Stimulated activated CD8-positive, alpha-beta memory T cell treated with anti-CD3 and anti-CD28 coated beads, Interleukin-7, amount 100 ng/mL, for 48 hours (primary cell): Measurements from ENCODE around the gene CYP11A1.

Source experiments
- DNase-seq, 2 donors: peaks; one replicate each; pipeline ENCODE4 v3.0.0-alpha.2; 2020; ENCODE audit warnings: low read depth in 1 of 2; ENCODE audit errors: extremely low read depth in 1 of 2

Gene CYP11A1

DNA sequence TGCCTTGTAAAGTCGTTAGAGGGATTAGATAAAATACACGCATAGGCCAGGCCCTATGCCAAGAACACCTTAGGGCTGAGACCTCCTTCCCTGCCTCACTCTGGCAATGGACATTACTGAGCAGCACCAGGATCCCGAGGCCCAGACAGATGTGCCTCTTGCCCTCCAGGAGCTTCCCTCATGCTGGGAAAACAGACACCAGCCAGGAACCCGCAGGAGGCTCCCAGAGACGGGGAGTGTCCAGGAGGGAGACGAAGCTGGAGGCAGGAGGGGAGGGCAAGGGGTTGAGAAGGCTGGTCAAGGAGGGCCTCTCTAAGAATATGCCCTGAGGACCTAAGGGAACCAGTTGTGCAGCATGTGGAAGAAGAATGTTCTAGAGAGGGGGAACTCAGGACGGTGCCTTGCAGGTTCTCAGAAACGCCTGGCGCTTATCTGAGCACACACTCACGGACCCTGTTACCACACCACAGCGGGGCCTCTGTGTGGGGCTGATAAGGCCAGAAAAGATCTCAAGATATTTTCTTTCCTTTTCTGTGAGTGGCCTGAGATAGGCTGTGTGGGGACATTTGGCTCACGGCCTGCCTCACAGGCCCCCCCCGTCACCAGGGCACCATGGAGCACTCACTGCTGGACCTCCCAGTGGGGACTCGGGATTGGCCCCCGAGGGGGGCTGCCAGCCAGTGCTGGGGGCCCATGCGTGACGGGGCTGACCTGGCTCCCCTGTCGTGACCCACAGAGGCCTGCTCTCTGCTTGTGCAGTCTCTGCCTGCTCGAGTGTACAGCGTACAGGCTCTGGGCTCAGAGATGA, 22.0 kb upstream of the CYP11A1 start:
- no peak for DNase-seq

DNA sequence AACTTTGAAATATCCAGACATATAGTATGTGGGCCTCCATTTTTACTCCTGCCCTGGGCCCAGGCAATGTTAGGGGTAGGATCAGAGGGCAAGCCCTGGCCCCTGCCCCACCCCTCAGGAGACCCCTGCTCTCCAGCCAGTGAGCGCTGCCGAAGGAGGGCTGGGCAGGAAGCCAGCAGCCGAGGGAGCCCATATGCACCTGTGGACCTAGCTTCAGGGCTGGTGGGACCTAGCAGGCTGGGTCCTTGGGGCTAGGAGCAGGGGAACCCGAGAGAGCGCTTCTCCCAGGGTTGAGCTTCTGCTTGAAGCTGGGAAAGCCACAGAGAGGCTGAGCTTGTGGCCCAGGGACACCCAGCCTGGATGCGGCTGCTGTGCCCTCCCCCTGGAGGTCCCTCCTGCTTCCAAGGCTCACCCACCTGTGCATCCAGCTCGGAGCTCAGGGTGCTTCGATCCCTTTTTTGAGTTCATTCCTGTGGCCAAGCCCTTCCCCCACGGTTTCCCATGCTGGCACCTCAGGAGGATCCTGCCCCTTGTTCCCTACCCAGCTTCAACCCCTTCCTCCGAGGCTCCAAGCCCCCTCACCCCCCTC, 21.0 kb upstream of the CYP11A1 start:
- DNase-seq = no peak

DNA sequence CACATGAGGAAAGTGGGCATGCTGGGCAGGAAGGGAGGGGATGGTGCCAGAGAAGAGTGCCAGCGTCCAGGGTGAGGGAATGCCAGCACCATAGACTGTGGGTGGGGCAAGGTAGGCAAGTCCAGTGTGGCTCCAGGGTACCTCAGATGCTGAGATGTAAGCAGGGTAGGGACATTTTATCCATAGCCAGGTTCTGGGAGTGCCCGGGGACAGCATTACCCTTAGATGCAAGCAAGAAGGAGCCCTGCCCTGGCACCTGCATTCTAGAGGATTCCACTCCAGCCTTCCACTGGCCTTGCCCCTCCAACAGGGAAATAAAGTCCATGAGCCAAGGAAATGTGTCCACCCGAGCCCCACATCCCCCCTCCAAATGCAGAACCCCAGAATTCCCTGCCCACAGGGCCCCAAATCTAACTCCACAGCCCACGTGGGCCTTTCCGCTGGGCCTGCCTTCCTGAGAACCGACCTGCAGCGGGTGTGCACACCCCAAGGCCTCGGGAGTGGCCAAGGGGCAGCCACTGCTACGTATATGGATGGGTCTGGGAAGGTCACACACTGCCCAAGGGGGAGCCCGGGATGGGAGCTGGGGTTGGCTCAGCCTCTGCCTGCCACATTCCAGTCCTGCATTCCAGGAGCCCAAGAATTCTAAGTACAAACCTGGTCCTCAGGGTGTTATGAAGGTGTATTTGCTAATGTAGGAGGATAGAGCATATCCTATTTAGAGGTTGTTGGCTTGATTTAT, 20.3 kb upstream of the CYP11A1 start:
- no peak for DNase-seq

DNA sequence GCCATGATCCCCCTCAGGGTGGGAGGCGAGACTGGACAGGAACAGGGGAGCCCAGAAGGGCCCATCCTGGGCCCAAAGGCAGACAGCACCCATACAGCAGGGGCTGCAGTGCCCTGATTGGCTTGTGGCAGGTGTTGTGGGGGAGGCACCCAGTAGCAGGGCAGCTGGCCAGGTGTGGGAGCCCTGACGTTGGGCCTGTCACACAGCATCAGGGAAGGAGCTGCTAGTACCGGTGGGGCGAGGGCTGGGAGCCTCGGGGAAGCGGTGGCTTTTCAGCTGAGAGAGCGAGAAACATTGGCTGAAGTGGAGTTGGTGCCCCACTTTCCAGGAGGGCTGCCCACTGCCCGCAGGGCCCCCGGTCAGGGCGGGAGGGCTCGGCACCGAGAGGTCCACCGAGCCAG, 19.7 kb upstream of the CYP11A1 start:
- no peak for DNase-seq

DNA sequence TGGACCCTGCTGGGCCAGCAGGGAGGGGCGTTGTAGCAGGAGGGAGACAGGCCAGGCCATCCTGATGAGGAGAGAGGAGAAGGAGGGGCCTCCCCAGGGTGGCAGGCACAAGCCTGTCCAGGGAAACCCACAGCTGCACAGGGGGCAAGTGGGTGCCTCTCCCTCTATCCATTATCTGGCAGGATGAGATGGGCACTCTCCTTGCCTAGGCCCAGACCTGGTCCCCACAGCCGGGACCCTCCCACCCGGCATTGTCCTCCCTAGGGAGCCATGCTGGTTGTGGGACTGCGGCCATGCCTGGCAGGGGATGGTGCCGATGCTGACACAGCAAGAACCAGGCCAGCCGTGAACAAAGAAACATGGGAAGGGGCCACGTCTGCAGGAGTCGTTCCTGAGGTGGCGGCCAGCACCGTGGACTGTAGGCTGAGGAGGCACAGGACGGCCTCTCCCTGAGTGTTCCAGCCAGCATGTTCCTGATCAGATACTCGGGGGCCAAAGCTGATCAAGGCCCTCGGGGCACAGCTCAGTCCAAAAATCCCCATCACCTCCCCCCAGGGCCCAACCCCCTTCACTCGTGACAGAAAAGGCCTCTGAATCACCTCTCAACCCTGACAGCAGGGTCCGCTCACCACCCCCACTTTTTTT, 19.2 kb upstream of the CYP11A1 start:
- no peak for DNase-seq

DNA sequence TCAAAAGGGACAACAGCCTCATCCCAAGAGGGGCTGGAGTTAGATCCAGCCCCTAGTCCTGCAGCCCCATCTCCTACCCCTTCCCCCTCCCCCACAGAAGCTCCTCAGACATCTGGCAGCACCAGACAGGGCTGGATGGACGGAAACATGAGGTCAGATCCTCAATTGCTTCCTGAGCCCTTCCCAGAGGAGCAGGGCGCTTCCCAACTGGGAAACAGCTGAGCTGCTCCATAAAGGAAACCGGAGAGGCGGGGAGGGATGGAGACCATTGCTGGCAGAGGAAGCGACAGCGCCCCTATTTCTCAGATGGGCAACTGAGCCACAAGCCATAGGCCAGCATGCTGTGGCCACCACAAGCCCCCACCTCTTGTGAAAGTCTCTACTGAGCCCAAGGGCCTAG, 18.3 kb upstream of the CYP11A1 start:
- no peak for DNase-seq

DNA sequence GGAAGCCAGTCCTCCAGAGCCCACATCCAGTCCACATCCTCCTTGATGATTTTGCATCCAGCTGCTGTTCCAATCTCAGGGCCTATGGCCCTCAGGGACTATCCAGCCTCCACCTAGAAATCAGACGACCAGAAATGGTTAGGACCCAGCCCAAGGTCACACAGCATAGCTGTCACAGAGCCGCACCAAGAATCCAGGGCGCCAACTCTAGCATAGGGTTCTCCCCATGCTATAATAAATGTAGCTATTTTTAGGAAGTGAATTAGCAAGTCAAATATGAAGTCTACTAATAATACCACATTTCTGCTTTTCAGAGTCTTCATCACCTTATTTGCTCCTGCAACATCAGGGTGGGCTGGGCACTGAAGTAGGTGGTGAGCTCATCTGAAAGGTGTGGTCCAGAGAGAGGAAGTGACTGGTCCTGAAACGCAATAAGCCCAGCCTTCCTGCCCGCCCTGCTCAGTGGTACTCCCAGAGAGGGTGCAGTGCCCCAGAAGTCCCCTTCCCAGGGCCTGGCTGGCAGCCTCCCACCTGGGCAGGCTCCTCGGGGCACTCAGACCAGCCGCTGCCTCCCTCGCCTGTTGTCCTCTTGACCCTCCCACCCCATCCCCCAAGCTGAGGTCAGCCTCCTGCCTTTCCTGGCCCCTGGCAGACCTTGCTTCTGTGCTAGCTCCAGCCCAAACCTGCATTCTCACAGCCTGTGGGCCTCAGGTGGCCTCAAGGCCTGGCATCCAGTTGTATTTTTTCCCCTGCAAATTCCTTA, 17.6 kb upstream of the CYP11A1 start:
- DNase-seq = peak in 1 of 2 donors; percentile 77

DNA sequence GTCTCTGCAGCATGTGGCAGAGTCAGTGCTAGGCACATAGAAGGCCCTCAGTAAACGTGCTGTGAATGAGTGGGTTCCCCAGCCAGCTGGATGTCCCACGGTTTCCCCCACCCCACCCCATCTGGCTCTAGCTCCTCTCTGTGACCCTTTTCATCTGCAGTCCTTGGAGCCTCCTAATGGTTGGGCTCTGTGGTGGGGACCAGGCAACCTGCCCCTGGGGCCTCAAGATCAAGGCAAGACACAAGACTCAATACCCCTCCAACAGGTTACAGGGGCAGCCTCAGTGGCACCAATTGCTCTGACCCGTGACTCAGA, 17.1 kb upstream of the CYP11A1 start:
- no peak for DNase-seq

DNA sequence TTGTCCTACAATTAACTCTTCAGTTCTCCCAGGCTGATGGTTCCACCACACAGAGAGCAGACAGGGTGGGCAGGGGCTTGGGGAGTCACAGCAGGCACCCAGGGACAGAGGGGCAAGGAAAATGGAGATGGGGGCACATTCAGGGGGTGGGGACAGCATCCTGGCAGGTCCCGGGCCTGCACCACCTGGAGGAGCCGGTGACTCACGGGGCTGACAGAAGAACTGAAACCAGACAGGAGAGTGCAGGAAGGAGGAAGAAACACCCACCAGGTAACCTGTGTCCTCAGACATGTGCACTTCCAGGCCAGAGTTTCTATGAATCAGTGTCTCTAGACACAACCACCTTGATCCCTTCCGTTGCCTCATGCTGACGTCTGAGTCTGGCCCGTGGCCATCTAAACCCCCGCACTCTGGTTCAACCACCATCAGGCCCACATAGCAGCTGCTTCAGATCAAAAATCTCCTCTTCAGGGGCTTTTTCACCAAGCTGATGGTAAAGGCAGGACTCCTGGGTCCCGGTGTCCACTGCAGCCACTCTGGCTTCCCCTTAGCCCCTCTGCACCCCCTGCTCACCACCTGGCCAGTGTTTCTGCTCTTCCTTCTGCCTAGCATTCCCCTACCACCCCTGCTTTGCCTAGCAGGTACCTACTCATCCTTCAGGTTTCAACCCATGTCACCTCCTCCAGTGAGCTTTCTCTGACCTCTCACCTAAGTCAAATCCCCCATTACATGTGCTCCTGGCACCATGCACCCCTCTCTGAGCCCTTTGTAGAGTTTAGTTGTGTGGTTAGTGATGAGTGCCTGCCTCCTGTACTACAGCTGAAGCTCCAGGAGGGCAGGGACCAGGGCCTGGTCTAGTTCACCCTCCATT, 16.5 kb upstream of the CYP11A1 start:
- DNase-seq = peak in 1 of 2 donors; percentile 80

DNA sequence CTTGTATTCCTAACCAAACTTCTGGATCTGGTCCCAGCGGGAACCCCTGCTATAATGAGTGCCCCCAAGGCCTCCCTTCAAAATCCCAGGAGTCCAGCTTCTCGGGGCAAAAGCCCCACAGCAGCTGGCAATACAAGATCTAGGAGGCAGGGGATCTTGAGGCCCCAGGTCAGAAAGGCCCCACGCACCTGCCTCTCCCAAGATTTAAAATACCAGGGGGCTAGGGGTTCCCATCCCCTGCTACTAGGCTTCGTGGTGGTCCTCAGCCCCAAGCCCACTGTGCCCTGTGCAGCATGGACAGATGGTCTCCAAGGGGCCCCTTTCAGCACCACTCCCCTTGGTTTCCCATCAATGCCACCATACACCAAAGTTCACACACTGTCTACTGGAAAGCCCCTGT, 15.8 kb upstream of the CYP11A1 start:
- DNase-seq = no peak

DNA sequence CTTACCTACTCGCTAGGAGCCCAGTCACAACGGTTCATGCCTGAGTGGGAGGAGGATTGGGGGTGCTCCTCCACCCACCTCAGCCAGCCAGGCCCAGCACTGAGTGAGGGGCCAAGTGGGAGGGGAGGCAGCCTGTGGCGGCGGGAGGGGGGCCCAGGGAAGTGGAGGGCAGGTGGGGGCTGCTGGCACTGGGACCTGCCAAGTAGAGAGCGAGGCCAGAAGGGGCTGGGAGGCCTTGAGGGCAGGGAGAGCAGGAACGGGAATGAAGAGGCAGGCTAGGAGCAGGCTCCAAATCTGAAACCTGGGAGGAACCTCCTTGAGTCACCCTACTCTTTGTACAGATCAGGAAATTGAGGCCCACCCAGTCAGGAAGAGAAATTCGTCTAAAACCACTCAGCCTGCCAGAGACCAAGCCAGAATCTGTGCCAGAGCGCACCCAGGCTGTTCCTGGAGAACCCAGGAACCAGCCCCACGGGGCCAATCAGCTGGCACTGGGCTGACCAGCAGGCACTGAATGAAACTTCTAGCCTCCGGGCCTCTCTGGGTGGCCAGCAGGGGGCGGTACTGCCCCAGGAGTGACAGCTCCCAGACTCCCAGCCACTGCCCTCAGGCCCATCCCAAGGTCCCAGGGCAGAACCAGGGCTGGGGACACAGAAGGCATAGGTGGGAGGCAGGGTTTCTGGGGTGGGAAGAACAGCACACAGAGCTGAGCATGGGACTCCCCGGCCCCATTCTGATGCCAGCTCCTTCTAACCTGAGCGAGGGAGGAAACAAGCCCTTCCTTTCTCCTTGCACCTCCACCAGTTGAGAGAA, 14.8 kb upstream of the CYP11A1 start:
- peak in 1 of 2 donors; percentile 70 for DNase-seq

DNA sequence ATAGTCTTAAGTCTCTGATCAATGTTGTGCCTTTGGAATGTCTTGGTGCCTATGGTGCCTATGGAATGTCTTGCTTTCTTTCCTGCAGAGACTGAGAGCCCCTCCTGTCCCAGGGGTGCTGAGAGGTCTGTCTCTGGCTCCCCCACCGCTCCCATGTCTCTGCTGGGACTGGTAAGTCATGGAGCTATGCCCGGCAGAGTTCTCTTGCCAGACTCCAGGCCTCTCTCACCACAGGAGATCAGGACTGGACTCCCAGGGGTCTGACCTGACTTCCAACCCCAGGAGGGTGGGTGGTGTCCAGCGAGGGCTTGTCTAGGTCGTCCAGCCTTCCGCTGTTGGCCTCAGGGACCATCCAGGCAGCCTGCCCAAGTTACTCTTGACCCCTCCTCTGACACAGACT, 14.0 kb upstream of the CYP11A1 start:
- DNase-seq = no peak

DNA sequence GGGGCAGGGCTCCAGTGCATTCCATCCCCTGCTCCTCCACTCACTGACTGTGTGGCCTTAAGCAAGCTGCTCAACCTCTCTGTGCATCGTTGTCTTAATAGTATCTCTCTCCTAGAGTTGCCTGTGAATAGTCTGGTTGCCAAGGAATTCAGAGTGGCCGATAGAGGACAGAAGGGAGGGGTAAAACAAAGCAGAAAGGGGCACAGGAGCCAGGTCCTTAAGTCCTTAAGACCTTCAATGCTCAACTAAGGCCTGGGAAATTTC, 13.7 kb upstream of the CYP11A1 start:
- DNase-seq = no peak

DNA sequence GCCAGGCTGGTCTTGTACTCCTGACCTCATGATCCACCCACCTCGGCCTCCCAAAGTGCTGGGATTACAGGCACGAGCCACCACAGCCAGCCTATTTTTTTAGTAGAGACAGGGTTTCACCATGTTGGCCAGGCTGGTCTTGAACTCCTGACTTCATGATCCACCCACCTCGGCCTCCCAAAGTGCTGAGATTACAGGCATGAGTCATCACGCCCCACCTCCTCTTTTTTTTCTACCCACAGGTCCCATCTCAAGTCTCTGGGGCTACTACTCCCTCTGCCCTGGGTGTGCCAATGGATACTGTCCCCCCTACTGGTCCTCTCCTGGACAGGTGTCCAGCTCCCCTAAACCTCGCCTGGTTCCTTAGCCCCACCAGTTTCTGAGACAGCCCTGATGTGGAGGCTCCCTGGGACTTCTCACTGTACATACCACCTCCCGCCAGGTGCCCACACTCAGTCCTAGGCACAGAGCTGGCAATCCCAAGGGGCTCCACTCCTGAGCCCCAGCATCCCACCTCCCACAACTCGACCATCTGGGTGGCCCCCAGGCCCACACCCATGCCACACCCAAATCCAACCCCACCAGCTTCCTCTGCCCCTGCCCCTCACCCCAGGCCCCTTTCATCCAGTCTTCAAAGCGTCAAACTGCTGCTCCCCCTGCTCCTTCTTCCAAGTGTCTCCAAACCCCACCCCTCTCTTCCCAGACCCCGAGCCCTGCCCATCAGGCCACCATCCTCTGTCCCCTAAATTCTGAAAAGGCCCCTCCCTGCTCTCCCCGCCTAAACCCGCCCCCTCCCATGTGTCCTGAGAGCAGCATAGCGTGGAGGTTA, 13.1 kb upstream of the CYP11A1 start:
- no peak for DNase-seq

DNA sequence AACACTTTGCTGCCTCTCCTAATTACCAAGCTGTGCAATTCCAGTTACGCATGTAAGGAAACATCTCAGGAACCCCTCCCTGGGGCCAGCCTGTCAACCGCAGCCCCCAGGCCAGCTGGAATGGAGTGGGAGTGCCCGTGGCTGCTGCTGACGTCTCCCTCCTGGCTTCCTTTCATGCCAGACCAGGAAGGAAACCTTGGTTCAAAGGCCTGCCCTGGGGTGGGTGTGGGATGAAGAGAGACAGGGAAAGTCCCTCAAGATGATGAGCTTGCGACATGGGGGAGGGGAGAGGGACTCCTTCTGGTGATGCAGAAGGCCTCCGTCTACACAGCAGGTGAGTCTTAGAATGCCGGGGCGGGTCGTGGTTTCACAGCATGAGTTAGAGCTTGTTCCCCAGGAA, 11.4 kb upstream of the CYP11A1 start:
- peak in 1 of 2 donors; percentile 83 for DNase-seq

DNA sequence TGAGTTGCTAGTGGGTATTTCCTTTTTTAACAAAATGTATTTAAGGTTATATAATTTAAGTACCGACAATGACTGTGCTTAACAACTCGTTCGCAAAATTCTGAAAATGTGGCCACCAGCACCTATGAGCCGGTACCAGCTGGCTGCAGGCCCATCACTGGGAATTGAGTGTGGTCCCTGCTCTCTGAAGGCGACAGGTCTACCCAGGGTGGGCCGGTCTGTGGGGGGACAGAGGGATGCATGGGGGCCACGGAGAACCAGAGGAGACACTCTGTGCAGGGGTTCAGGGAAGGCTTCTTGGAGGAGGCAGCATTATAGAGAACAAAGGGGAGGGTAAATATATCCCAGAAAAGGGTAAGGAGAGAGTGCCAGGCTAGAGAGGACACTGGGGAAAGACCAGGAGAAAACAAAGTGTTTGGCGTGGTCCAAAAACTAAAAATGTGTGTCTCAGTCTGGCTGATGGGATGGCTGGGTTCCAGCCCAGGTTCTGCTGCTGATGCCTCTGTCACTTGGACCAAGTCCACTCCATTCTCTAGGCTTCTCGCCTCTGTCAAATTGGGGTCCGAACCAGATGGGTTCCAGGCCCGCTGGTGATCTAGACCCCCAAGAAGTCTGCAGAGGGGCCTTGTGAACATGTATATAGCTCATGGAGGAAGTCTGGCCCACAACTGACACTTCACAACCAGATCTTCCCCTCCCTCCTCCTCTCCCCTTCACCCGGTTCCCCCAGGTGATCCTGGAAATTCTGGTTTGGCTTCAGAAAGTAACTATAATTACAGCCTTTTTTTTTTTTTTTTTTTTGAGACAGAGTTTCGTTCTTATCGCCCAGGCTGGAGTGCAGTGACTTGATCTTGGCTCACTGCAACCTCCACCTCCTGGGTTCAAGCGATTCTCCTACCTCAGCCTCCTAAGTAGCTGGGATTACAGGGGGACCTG, 10.7 kb upstream of the CYP11A1 start:
- DNase-seq = no peak

DNA sequence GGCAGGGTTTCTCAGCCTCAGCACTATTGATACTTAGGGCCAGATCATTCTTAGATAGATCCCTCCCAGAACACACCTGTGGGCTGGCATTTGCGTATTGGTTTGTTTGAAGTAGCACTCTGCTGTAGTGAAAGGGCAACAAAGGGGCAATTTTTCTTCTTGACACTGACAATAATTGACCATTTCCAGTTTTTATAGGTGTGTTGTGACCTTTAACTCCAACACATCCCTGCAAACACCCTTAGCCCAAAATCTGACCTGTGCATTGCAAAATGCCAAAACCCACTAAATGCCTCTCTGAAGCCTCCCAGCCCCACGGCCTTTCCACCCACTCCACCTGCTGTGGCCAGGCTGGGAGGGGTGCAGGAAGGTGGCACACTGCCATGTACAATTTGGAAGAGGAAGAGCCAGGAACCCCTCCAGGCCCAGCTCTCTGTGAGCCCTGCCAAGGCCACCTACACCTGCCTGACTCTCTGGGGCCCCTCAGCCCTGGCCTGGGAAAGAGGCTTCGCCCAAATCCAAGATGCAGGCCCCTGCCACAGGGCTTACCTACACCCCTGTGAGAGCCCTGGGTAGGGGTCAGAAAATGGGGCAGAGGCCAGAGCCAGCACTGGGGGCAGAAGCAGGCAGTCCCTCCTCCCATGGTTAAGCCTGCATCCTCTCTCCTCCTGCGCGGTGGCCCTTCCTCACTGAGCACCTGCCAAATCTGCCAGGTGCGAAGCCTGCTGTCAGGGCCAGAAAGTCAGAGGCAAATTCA, 9.6 kb upstream of the CYP11A1 start:
- no peak for DNase-seq
